Stomach (tissue), 9 donors: ENCODE results near the gene LSM3. TPM values are rescaled to one million over a fixed set of nuclear protein-coding genes. Genes with fewer than 3 reads are reported as not detected.
A peak's percentile ranks its signal among the peaks of the same experiment; 100 is the strongest.

ENCODE experiments used
- DNase-seq, 2 donors: peaks; one replicate each; pipeline versions ENCODE4 v3.0.0 to v3.0.0-alpha.2; 2013 to 2019
- H3K27ac ChIP-seq, 5 donors: fragments of 200-600 bp in 4 of 5; sonication (generic) in 4 of 5; one replicate each; pipeline ENCODE4 v1.5.1; 2013 to 2019; ENCODE audit warnings: mild to moderate bottlenecking in 1 of 5, moderate library complexity in 1 of 5
- H3K27me3 ChIP-seq, 3 donors: fragments of 200-600 bp; sonication (generic); one replicate each; pipeline ENCODE4 v1.5.1; 2017 to 2019; ENCODE audit warnings: mixed run types in 1 of 3
- H3K36me3 ChIP-seq, 4 donors: fragments of 200-600 bp; sonication (generic); 1 replicate in 3 of 4; 2 replicates in 1 of 4; pipeline ENCODE4 v1.5.1; 2016 to 2019
- H3K4me1 ChIP-seq, 4 donors: fragments of 200-600 bp; sonication (generic); one replicate each; pipeline ENCODE4 v1.5.1; 2016 to 2019
- H3K4me3 ChIP-seq, 4 donors: fragments of 200-600 bp; sonication (generic) in 3 of 4; one replicate each; pipeline ENCODE4 v1.5.1; 2016 to 2019; ENCODE audit warnings: mild to moderate bottlenecking in 1 of 4
- H3K9me3 ChIP-seq, 4 donors: fragments of 200-600 bp; sonication (generic); one replicate each; pipeline ENCODE4 v1.5.1; 2016 to 2019
- EP300 ChIP-seq: sonication (generic); formaldehyde crosslinking; IDR thresholded peaks from one replicate; pipeline ENCODE4 v1.6.1; 2017; ENCODE audit warnings: antibody characterized with exemption
- POLR2A ChIP-seq, 4 donors: fragments of 450-650 bp; IDR thresholded peaks; one replicate each; pipeline ENCODE4 v1.6.1; 2016; ENCODE audit warnings: antibody characterized with exemption in 4 of 4, control low read depth in 2 of 4, mild to moderate bottlenecking in 1 of 4, moderate library complexity in 1 of 4
- POLR2AphosphoS5 ChIP-seq, 3 donors: sonication (generic); formaldehyde crosslinking; IDR thresholded peaks; one replicate each; pipeline ENCODE4 v1.6.1; 2016; ENCODE audit warnings: antibody characterized with exemption in 3 of 3
- WGBS, 5 donors: extraction: QIAGEN DNeasy Blood & Tissue Kit in 3 of 5; methylation state at CpG; one replicate each; pipeline versions ENCODE4 v1.1.5 to v1.1.7; 2013 to 2018; 5-methylcytosine and 5-hydroxymethylcytosine counted together
- intact Hi-C: fragments of 100-400 bp; cut with DNase I; formaldehyde crosslinking; loops from one replicate; pipeline ENCODE4 v1.15.1; 2023; ENCODE audit warnings: low total_unique reads
- polyA plus RNA-seq, 3 donors: library from polyadenylated mRNA; stranded (reverse); fragments of 200-250 nt; gene quantifications; one replicate each; pipeline ENCODE4 v1.2.3, GENCODE V29; 2013
- total RNA-seq, 5 donors: library from RNA; depleted of rRNA; stranded (reverse); fragments of >200 nt; gene quantifications; one replicate each; pipeline versions ENCODE4 v1.1.0 to v1.2.3, GENCODE V29; 2014 to 2016
- TF ChIP-seq, protein P1 (sequence below), 7 experiments: fragments of 450-650 bp in 4 of 7; fragments of 200-600 bp in 3 of 7; sonication (generic) in 3 of 7; IDR thresholded peaks; one replicate each; pipeline ENCODE4 v1.5.1; 2016 to 2019; ENCODE audit warnings: antibody characterized with exemption in 7 of 7, control low read depth in 2 of 7, mild to moderate bottlenecking in 1 of 7
- donor health status: healthy with polysubstance abuse.
- donor health status: Bipolar disorder and iron deficiency.
- donor health status: healthy.

The LSM3 gene
- total and polyA plus RNA-seq, 8 donors = 2.2 to 15.0 (median 11.0) TPM

DNA sequence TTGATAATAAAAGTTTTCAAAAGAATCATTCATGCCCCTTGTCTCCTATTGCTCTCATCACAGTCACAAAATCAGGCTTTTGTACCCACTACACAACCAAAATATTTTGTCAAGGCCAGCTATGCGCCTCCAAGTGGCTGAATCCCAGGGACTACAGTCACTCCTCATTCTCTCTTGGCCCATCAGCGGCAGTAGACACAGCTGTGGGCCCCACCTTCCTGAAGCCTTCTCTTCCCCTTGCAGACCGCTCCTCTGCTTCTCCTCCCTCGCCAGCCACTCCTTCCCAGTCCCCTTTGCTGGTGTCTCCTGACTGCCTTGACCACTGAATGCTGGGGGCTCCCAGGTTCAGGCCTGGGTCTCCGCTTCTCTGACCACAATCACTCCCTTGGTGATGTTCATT is 52.1 kb downstream of the LSM3 start:
- no peak for DNase-seq
- WGBS, 5 donors = 87 to 96% (median 90%) methylated on average over 5 of the region's 5 CpGs
- intact Hi-C loops = no loop called here

DNA sequence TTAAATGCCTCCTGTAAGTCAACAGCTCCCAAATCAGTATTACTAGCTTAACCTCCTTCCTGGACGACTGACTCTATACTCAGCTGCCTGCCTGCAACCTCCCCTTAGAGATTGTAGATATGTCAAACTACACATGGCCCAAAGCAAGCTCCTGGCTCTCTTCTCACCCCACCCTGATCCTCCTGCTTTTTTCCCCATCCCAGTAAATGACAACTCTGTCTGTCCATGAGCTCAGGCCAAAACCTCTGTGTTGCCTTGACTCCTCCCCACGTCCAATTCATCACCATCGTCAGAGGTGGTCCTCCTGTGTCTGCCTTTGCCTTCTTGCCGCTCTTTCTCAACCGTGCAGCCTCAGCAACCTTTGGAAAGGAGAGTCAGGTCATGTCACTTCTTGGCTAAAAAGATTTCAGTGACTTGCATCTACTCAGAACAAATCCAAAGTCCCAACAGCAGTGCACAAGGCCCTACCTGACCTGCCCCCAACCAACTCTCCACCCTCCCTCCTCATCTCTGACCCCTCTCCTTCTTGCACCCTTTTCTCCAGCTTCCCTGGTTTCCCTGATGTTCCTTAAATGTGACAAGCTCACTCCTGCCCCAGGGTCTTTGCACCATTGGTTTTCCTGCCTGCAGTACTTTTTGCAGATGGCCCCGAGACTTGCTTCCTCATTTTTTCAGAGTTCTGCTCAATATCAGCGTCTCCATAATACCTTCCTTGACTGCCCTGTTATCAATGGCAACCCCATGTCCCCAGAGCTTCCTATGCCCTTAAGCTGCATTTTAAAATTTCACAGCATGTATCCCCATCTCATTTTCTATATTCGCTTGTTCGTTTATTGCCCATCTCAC is 52.8 kb downstream of the LSM3 start:
- DNase-seq = no peak
- Histone ChIP-seq H3K27me3 (no peaks in the 10 kb centered on the region), H3K4me1 (peaks cover 0 to 19% (median 5%) of the 10 kb centered on the region in 4 donors), H3K9me3 (peaks cover 0 to 13% (median 0%) of the 10 kb centered on the region in 4 donors), H3K27ac (no peak overlapping the region), H3K36me3 (no peaks in the 10 kb centered on the region), H3K4me3 (no peak overlapping the region)
- WGBS, 5 donors = 75 to 90% (median 81%) methylated on average over 9 of the region's 9 CpGs
- TF ChIP-seq EP300 (no peak), POLR2AphosphoS5 (IDR thresholded peaks at IDR 0.05) (no peak), POLR2A (IDR thresholded peaks at IDR 0.05) (no peak)
- TF ChIP-seq, protein P1, sequence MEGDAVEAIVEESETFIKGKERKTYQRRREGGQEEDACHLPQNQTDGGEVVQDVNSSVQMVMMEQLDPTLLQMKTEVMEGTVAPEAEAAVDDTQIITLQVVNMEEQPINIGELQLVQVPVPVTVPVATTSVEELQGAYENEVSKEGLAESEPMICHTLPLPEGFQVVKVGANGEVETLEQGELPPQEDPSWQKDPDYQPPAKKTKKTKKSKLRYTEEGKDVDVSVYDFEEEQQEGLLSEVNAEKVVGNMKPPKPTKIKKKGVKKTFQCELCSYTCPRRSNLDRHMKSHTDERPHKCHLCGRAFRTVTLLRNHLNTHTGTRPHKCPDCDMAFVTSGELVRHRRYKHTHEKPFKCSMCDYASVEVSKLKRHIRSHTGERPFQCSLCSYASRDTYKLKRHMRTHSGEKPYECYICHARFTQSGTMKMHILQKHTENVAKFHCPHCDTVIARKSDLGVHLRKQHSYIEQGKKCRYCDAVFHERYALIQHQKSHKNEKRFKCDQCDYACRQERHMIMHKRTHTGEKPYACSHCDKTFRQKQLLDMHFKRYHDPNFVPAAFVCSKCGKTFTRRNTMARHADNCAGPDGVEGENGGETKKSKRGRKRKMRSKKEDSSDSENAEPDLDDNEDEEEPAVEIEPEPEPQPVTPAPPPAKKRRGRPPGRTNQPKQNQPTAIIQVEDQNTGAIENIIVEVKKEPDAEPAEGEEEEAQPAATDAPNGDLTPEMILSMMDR (IDR thresholded peaks at IDR 0.05) = no peak
- intact Hi-C loops = no loop called here

More for the DNA sequence above, 52.1 kb downstream of the LSM3 start:
- TF ChIP-seq POLR2AphosphoS5 (IDR thresholded peaks at IDR 0.05) = no peak
- no peak for TF ChIP-seq EP300
- TF ChIP-seq, protein P1 (IDR thresholded peaks at IDR 0.05) = no peak
- TF ChIP-seq POLR2A (IDR thresholded peaks at IDR 0.05) = no peak
- Histone ChIP-seq H3K4me3 (no peak overlapping the region), H3K36me3 (no peaks in the 10 kb centered on the region), H3K4me1 (peaks cover 0 to 24% (median 9%) of the 10 kb centered on the region in 4 donors), H3K27me3 (no peaks in the 10 kb centered on the region), H3K9me3 (peaks cover 0 to 13% (median 0%) of the 10 kb centered on the region in 4 donors), H3K27ac (no peak overlapping the region)

DNA sequence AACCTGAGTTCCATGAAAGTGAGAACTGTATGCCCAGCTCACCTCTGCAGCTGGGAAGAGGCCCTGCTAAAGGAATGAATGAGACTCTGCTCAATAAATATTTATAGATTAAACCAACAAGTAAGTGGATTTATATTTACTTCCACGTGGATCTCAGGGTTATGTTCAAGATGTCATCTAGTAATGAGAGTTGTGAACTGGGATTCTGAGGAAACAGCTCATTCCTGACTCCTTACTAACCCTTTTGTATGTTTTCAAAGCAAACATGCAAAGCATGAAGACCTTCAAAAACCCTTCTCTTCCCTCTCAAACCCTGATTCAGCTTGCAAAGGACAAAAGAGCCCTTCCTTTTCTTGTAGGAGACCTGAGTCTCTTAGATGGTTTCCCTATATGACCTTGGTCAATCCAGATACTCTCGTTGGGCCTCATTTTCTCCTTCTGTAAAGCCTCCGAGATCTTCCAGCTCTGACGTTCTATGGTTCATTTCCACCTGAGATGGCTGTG is 53.4 kb downstream of the LSM3 start:
- Histone ChIP-seq H3K36me3 (no peaks in the 10 kb centered on the region), H3K27me3 (no peaks in the 10 kb centered on the region), H3K9me3 (peaks cover 0 to 13% (median 0%) of the 10 kb centered on the region in 4 donors), H3K4me1 (peaks cover 0 to 19% (median 5%) of the 10 kb centered on the region in 4 donors), H3K27ac (no peak overlapping the region), H3K4me3 (no peak overlapping the region)
- DNase-seq = no peak
- 57 to 76% (median 70%) methylated on average over 4 of the region's 4 CpGs for WGBS, 5 donors
- TF ChIP-seq, protein P1 (IDR thresholded peaks at IDR 0.05) = no peak
- TF ChIP-seq EP300 (no peak), POLR2AphosphoS5 (IDR thresholded peaks at IDR 0.05) (no peak), POLR2A (IDR thresholded peaks at IDR 0.05) (no peak)
- intact Hi-C loops = no loop called here

DNA sequence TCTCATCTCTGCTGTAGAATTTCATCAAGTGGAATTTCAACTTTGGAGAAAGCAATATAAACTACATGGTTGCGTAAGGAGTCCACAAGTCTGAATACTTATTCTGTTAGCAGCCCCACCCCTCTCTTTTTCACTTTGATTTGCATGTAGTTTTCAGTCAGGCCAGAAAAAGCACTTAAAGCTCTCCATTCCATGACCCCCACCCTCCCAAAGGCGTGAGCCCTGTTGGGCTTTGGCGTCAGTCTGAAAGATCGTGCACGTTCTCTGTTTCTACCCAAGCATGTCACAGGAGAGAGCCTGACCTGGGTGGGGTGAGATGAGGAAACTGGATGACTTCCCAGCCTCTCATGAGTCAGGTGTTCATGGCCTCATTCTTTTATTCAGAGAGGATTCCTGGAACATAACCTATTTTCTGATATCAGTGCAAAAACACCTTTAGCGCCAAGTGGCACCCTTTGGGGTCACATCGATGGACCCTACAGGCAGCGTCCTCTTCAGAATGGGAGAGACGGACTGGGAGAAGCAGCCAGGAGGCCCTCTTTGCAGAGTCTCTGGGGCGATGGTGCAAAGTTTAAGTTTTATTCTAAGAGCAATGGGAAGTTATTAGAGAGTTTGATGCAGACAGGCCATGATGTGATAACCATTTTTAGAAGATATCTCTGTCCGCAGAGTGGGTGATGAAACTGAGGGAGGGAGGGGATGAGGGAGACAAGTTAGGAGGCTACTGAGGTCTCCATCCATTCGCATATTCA is 55.8 kb downstream of the LSM3 start:
- intact Hi-C loops = no loop called here
- Histone ChIP-seq H3K27me3 (no peaks in the 10 kb centered on the region), H3K27ac (peak overlapping the region in 4 of 5 donors; percentile 52 to 70 (median 61)), H3K4me1 (peaks cover 0 to 9% (median 3%) of the 10 kb centered on the region in 4 donors), H3K36me3 (no peaks in the 10 kb centered on the region), H3K4me3 (no peak overlapping the region), H3K9me3 (peaks cover 0 to 13% (median 0%) of the 10 kb centered on the region in 4 donors)
- peak; percentile 64 for DNase-seq
- 46 to 63% (median 56%) methylated on average over 12 of the region's 12 CpGs for WGBS, 5 donors
- TF ChIP-seq POLR2AphosphoS5 (IDR thresholded peaks at IDR 0.05) (peak in 2 of 3 donors; percentile 20 to 63), POLR2A (IDR thresholded peaks at IDR 0.05) (no peak)
